H7 (cell line): ENCODE results near the gene CD28. TPM values are rescaled to one million over a fixed set of nuclear protein-coding genes. Genes with fewer than 3 reads are reported as not detected.

Source experiments
- DNase-seq: peaks from one replicate; pipeline ENCODE4 v3.0.0; 2012
- H3K27me3 ChIP-seq: 2 replicates; pipeline ENCODE4 v1.6.0; 2011; ENCODE audit warnings: mild to moderate bottlenecking, low read length; ENCODE audit not compliant: control insufficient read depth, insufficient read depth
- H3K36me3 ChIP-seq: replicated peaks from 2 replicates; pipeline ENCODE4 v1.5.1; 2011; ENCODE audit warnings: low read length; ENCODE audit not compliant: control insufficient read depth, insufficient read depth
- H3K4me3 ChIP-seq: 2 replicates; pipeline ENCODE4 v1.5.1; 2011; ENCODE audit warnings: low read depth, mild to moderate bottlenecking, control low read depth, low read length, moderate library complexity; ENCODE audit not compliant: insufficient read depth
- total RNA-seq: library from RNA; depleted of rRNA; stranded (reverse); fragments of >200 nt; shearing (Covaris generic); gene quantifications from 2 replicates; pipeline ENCODE4 v1.2.3, GENCODE V29; 2014

CD28 gene
- total RNA-seq, 1 experiment from 2014 or later, result not detected

DNA sequence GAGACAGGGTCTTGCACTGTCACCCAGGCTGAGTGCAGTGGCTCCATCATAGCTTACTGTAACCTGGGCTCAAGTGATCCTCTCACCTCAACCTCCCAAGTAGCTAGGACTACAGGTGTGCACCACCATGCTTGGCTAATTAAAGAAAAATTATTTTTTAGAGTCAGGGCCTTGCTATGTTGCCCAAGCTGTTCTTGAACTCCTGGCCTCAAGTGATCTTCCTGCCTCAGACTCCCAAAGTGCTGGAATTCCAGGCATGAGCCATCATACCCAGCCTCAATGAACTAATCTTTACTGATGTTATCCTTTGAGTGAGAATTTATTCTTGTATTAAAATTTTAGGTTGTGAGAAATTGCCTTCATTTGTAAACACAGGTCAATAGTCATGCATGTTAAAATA lies 27.0 kb upstream of the CD28 start:
- no peaks in the 10 kb centered on the region for H3K36me3 ChIP-seq
- no peak overlapping the region for H3K4me3 ChIP-seq
- H3K27me3 ChIP-seq, result no peaks in the 10 kb centered on the region
- no peak for DNase-seq

DNA sequence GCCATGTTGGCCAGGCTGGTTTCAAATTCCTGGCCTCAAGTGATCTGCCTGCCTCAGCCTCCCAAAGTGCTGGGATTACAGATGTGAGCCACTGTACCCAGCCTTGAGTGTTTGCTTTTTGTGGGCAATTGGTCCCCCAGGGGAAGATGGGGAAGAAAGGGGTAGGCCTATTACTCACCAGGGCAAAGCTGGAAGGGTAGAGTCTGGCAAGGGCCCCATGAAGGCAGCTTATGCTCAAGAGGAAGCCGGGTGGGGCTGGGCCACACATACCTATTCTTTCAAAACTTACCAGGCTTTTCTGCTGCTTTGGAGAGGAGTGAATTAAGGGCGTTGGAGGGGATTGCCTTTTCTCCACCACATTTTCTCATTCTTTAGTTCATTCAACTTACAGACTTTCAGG lies 24.5 kb upstream of the CD28 start:
- H3K4me3 ChIP-seq, result no peak overlapping the region
- no peaks in the 10 kb centered on the region for H3K27me3 ChIP-seq
- H3K36me3 ChIP-seq, result no peaks in the 10 kb centered on the region
- no peak for DNase-seq

DNA sequence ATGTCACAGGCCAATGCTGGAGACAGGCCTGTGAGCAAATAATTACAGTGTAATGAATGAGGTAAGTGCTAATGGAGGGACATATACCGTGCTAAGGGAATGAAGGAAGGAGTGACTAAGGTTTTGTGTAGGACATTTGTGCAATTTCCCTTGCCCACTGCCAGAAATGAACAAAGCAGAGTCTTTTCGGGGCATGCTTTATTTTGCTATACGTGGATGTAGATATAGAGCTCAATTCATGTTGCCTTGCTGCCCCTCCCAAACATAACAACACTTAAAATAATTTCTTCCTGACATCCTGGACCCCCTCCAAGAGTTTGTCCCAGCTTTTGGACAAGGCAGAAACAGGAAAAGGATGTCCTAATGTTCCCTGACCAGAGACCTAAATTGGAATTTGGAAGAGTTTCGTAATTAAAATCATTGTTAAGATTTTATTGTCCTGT lies 23.7 kb upstream of the CD28 start:
- Histone ChIP-seq H3K4me3 (no peak overlapping the region), H3K36me3 (no peaks in the 10 kb centered on the region)
- no peak for DNase-seq

DNA sequence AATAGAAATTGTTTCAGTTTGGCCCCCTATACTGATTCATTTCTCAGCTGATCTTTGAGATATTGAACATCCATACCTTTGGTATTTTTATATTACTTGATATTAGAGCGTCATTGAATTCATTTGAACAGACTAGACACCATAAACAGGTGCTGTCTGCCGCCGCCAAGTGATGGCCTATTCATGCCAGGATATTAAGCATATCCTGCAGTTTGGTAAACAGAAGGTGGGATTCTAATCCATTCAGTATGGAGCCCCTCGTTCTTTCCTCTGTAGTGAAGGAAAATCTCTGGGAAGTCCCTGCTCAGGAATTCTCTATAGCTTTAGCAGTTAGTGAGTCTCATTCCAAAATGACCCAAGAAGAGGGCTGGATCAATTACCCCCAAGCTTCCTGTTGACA lies 23.0 kb upstream of the CD28 start:
- Histone ChIP-seq H3K27me3 (no peaks in the 10 kb centered on the region), H3K36me3 (no peaks in the 10 kb centered on the region), H3K4me3 (no peak overlapping the region)
- no peak for DNase-seq

More for the DNA sequence above, 23.7 kb upstream of the CD28 start:
- no peaks in the 10 kb centered on the region for H3K27me3 ChIP-seq

GRCh38 chr2:203683932-203684556 lies 22.4 kb upstream of the CD28 start:
- H3K4me3 ChIP-seq, result no peak overlapping the region
- H3K36me3 ChIP-seq, result no peaks in the 10 kb centered on the region
- no peak for DNase-seq
- no peaks in the 10 kb centered on the region for H3K27me3 ChIP-seq

DNA sequence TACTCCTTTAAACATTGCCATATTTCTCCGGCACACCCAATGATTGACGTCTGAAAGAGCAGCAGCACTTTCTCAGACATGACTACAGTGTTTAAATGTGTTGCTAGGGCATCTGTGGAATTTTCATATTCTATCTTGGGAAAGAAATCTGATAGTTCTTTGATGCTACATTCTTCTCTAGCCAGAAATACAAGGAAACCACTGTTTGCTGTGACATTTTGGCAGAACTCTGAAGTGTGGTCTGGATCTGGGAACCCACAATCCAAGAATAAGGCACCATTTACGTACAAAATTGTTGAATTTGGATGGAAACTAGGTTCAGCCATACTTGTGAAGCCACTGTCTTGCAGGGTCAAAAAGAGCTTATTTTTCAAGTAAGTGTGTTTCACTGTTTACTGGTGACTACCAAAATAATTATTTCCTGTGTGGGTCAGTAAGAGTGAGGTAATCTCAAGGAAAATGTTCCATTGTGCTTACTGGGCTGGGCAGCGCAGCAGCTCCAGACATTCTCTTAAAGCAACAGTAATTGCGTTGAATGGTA lies 21.3 kb upstream of the CD28 start:
- H3K4me3 ChIP-seq, result no peak overlapping the region
- no peak for DNase-seq

GRCh38 chr2:203685789-203686420 lies 20.5 kb upstream of the CD28 start:
- Histone ChIP-seq H3K27me3 (no peaks in the 10 kb centered on the region), H3K4me3 (no peak overlapping the region), H3K36me3 (no peaks in the 10 kb centered on the region)
- no peak for DNase-seq

More for the DNA sequence above, 21.3 kb upstream of the CD28 start:
- Histone ChIP-seq H3K27me3 (no peaks in the 10 kb centered on the region), H3K36me3 (no peaks in the 10 kb centered on the region)

DNA sequence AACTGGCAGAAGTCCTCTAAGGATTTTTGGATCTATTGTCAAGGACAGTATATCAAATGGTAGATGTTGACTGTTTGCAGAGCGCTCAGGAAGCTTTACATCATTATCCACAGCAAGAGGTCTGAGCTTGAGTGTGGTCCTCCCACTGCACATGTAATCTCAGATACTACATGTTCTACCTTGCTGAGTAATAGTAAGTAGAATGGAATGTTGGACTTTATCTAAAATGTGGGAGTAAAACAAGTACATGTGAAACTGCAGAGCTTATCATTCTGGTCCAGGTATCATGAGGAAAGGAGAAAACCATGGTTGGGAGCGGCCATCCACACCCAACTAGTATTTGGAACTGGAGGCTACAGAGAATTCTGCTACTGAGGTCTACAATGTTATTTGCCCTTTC lies 19.3 kb upstream of the CD28 start:
- no peak for DNase-seq
- Histone ChIP-seq H3K36me3 (no peaks in the 10 kb centered on the region), H3K4me3 (no peak overlapping the region), H3K27me3 (no peaks in the 10 kb centered on the region)

DNA sequence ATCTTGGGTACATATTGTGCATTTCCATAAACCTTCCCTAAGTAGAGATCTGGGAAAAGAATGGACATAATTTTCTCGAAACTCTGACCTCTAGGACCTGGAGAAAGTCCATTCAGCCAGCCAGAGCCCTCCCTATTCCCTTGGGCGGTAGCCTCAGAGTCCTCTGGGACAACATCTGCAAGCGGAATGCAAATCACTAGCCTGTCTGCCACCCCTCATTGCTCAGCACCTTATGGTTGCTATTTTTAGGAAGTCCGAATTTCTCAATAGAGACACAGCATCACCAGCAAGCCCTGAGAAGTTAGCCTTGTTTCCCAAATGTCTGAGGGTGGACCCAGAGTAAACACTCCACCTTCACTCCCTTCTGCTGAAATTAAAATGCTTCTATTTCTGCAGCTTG lies 17.6 kb upstream of the CD28 start:
- Histone ChIP-seq H3K27me3 (no peaks in the 10 kb centered on the region), H3K4me3 (no peak overlapping the region), H3K36me3 (no peaks in the 10 kb centered on the region)
- peak; percentile 10 for DNase-seq

DNA sequence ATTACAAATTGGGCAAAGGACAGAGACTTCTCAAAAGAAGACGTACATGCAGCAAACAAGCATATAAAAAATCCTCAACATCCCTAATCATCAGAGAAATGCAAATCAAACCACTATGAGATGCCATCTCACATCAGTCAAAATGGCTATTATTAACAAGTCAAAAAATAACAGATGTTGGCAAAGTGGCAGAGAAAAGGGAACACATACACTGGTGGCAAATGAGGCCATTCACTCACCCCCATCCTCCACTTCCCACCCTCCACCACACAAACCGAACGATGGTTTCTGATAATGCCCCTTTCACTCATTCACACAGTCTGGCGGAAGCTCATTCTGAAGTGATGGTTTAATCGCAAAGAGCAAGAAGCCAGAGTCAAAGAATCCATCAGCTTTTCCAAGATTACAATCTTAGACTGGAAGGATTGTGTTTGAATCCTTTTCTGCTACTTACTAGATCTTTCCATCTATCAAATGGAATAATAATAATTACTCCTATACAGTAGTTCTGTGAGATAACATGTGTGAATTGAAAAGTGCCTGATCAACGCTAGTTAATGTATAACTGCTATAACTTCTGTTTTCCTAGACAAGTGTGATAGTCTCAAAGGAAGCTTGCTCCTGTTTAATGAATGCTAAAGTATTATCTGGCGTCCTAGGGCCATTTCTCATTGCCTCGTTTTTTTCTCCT lies 16.9 kb upstream of the CD28 start:
- no peaks in the 10 kb centered on the region for H3K27me3 ChIP-seq
- no peak overlapping the region for H3K4me3 ChIP-seq
- H3K36me3 ChIP-seq, result no peaks in the 10 kb centered on the region
- DNase-seq, result no peak

- Histone ChIP-seq H3K27me3 (no peaks in the 10 kb centered on the region), H3K36me3 (no peaks in the 10 kb centered on the region), H3K4me3 (no peak overlapping the region)
- DNase-seq, result no peak
Measured at GRCh38 chr2:203690117-203690431, 16.4 kb upstream of the CD28 start.

DNA sequence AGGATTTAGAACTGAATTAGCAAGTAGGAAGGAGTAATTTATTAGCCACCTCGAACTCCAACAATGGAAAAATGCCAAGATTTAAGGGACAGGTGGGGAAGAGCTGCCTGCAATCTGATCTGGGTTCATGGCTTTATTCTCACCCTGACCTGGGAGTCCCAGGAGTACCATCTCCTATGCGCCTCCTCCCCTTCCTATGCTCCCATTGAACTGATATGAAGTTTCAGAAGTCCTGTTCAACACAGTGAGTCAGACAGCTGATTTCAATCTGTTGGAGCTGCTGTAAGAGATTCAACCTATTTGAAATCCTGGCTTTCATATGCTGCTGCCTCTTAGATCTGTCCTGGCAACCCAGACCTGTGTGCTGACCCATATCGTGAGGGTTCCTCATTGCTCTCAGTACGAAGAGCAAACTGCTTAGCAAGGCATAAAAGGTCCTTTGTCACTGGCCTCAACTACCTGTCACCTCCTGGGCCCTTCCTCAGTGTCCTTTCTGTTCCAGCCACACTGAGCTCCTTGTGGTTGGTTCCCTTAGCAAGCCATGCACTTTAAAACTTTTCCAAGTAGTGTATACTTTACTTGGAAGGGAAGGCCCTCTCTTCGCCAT lies 15.9 kb upstream of the CD28 start:
- H3K36me3 ChIP-seq, result no peaks in the 10 kb centered on the region
- no peak overlapping the region for H3K4me3 ChIP-seq
- no peak for DNase-seq
- H3K27me3 ChIP-seq, result no peaks in the 10 kb centered on the region

DNA sequence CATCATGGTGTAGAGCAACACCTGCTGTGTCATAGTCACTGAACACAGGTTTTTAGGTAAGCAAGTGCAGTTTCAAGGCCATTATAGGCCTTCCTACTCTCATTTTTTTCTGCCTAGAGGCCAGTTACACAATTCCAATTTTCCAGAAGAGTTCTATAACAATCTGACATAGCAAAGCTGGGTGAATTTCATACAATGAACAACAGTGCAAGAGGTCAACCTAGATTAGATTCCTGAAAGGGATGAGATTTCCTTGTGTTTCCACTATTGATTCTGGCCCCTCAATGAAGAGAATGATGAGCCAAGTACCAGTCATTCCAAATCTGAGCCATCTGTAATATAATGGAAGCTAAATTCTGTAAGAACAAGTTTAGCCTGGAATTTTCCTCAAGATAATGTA lies 15.3 kb upstream of the CD28 start:
- Histone ChIP-seq H3K27me3 (no peaks in the 10 kb centered on the region), H3K36me3 (no peaks in the 10 kb centered on the region), H3K4me3 (no peak overlapping the region)
- DNase-seq, result no peak

DNA sequence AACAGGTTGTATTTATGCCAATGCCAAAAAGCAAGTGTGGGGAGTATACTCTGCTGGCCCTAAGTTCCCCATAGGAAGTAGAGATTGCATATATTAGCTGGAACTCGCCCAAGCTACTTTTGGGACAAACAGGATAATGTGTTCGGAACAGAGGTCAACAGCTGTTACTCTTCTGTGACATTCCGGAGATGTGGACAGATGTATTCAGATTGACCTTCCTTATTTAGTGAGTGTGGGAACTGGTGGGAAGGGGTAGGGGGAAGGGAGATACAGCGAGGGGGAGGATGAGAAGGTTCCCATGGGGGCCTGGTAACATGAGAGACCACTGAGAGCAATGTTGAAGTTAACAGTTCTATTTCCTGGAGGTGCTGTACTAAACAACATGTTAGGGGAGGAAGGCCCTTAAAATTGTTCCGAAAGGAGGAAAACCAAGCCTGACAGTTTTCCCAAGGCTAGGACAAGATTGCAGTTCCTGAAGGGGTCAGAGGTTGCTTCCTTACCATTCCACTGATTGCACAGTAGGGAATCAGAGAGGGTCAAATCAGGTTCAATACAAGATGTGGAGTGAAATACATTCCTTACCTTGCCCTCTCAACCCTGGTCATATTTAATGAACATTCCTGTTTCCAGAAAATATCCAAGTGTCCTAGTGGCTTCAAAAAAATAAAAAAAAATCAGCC lies 14.3 kb upstream of the CD28 start:
- H3K27me3 ChIP-seq, result no peaks in the 10 kb centered on the region
- H3K4me3 ChIP-seq, result no peak overlapping the region
- H3K36me3 ChIP-seq, result no peaks in the 10 kb centered on the region
- no peak for DNase-seq
